Fibroblast of lung (primary cell): Measurements from ENCODE around the gene SOX15. TPM values are rescaled to one million over a fixed set of nuclear protein-coding genes. Genes with fewer than 3 reads are reported as not detected.

Experiments used
- DNase-seq, 2 donors: peaks; one replicate each; pipeline versions ENCODE4 v3.0.0 to v3.0.0-alpha.2; 2010; ENCODE audit warnings: low read depth in 2 of 2
- H2AFZ ChIP-seq: 2 replicates; pipeline ENCODE4 v1.5.1; 2012; ENCODE audit warnings: low read length, control low read depth, inconsistent platforms
- H3K27ac ChIP-seq: 2 replicates; pipeline ENCODE4 v1.5.1; 2011; ENCODE audit warnings: low read length, control low read depth; ENCODE audit not compliant: insufficient read depth
- H3K27me3 ChIP-seq: 2 replicates; pipeline ENCODE4 v1.5.1; 2011; ENCODE audit warnings: mild to moderate bottlenecking, low read length; ENCODE audit not compliant: control insufficient read depth, insufficient read depth
- H3K36me3 ChIP-seq: 2 replicates; pipeline ENCODE4 v1.5.1; 2011; ENCODE audit warnings: low read length; ENCODE audit not compliant: control insufficient read depth, insufficient read depth
- H3K4me1 ChIP-seq: 2 replicates; pipeline ENCODE4 v1.5.1; 2011; ENCODE audit warnings: low read length; ENCODE audit not compliant: control insufficient read depth, insufficient read depth; ENCODE audit errors: extremely low read depth
- H3K4me2 ChIP-seq: 2 replicates; pipeline ENCODE4 v1.5.1; 2011; ENCODE audit warnings: low read length, control low read depth; ENCODE audit not compliant: insufficient read depth; ENCODE audit errors: extremely low read depth
- H3K4me3 ChIP-seq, 4 experiments: fragments of 200-600 bp in 1 of 4; sonication (generic) in 1 of 4; replicated peaks in 1 of 4; 2 replicates each; pipeline ENCODE4 v1.5.1; 2011 to 2016; ENCODE audit warnings: low read length in 4 of 4, low read depth in 3 of 4, mild to moderate bottlenecking in 3 of 4, control low read depth in 2 of 4, inconsistent platforms in 1 of 4, mixed read lengths in 1 of 4; ENCODE audit not compliant: insufficient read depth in 1 of 4; ENCODE audit errors: control extremely low read depth in 1 of 4
- H3K79me2 ChIP-seq: 2 replicates; pipeline ENCODE4 v1.5.1; 2012; ENCODE audit warnings: mild to moderate bottlenecking, low read length, inconsistent platforms; ENCODE audit not compliant: control insufficient read depth, insufficient read depth
- H3K9ac ChIP-seq: 2 replicates; pipeline ENCODE4 v1.5.1; 2011; ENCODE audit warnings: mild to moderate bottlenecking, low read length, control low read depth; ENCODE audit not compliant: insufficient read depth
- H3K9me3 ChIP-seq: 2 replicates; pipeline ENCODE4 v1.5.1; 2012; ENCODE audit warnings: low read depth, low read length; ENCODE audit not compliant: control insufficient read depth, insufficient read depth
- H4K20me1 ChIP-seq: 2 replicates; pipeline ENCODE4 v1.5.1; 2011; ENCODE audit warnings: low read length; ENCODE audit not compliant: control insufficient read depth, insufficient read depth; ENCODE audit errors: extremely low read depth
- CTCF ChIP-seq, 2 donors: IDR thresholded peaks in 1 of 2; conservative IDR thresholded peaks in 1 of 2; 1 replicate in 1 of 2; 2 replicates in 1 of 2; pipeline ENCODE4 v1.5.1; 2011 to 2012; ENCODE audit warnings: low read length in 2 of 2, control low read depth in 1 of 2, inconsistent platforms in 1 of 2, low read depth in 1 of 2, mild to moderate bottlenecking in 1 of 2
- EZH2 ChIP-seq: IDR thresholded peaks from 2 replicates; pipeline ENCODE4 v1.5.1; 2012; ENCODE audit warnings: low read length, control low read depth, mild to moderate bottlenecking; ENCODE audit errors: missing control alignments
- polyA plus RNA-seq, 2 donors: library from polyadenylated mRNA; depleted of rRNA in 1 of 2; stranded (reverse) in 1 of 2; unstranded in 1 of 2; fragments of >200 nt; gene quantifications; 2 replicates each; pipeline ENCODE4 v1.2.1, GENCODE V29; 2011 to 2012; ENCODE audit warnings: missing spikeins in 1 of 2
- total RNA-seq: library from RNA; depleted of rRNA; stranded (reverse); fragments of >200 nt; gene quantifications from 2 replicates; pipeline ENCODE4 v1.2.1, GENCODE V29; 2014

SOX15 gene
- total and polyA plus RNA-seq, 2 donors (not counting 1 experiment from before 2014, with no cell fraction given) = 0.36 to 0.50 TPM

DNA sequence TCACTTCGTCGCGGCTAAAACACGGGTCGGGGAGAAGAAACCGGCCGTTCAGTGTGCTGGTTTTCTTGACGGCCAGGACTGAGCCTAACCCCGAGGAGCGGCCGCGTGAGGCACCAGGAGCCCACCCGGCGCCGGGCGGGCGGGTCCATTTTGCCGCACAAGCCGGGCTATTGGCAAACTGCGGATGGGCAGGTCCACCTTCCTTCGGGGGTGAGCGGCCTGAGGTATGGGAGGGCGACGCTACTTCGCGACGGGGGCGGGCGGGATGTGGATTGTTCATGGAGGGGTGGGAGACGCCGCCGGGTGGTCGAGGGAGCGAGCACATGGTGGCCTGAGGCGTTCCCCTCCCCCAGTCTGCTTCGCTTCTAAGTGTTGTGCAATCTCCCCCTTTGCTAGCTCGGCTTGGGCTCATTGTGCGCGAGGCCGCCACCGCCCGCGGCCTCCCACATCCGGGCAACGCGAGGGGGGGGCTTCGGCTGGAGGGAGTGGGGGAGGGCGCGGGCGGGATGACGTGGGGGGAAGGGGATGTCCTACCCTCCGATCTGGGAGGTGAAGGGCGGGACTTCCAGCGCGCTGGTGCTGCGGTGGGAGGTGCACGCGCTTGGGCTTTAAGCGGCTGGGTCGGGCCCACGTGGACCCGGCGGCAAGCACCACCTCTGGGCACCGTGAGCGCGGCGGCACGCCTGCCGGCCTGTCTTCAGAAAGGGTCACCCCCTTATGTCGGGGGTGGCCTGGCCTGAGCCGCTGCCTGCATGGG lies 16.4 kb downstream of the SOX15 start:
- Histone ChIP-seq H3K27me3 (no peaks in the 10 kb centered on the region), H2AFZ (no peak overlapping the region), H3K9ac (peak overlapping the region; percentile 100), H3K9me3 (no peaks in the 10 kb centered on the region), H4K20me1 (peaks cover 14% of the 10 kb centered on the region), H3K79me2 (peaks cover 57% of the 10 kb centered on the region), H3K4me1 (peaks cover 25% of the 10 kb centered on the region), H3K4me2 (peak overlapping the region; percentile 100), H3K4me3 (peak overlapping the region; percentile 96 to 99 (median 98)), H3K27ac (peak overlapping the region; percentile 98), H3K36me3 (peaks cover 45% of the 10 kb centered on the region)
- TF ChIP-seq EZH2 = no peak
- no peak for TF ChIP-seq CTCF (conservative IDR thresholded peaks at IDR 0.05 in 1 of 2, IDR thresholded peaks at IDR 0.05 in 1 of 2; ENCODE audit: low read depth in 1 of 2, low read length in 2 of 2)
- DNase-seq = peak; percentile 88 to 96

- Histone ChIP-seq H3K27me3 (no peaks in the 10 kb centered on the region), H3K4me3 (peak overlapping the region; percentile 76 to 99 (median 98)), H3K79me2 (peaks cover 54% of the 10 kb centered on the region), H3K4me2 (peak overlapping the region; percentile 10), H3K9me3 (no peaks in the 10 kb centered on the region), H3K36me3 (peaks cover 40% of the 10 kb centered on the region), H3K27ac (peak overlapping the region; percentile 98), H3K9ac (peak overlapping the region; percentile 100), H3K4me1 (peaks cover 21% of the 10 kb centered on the region), H4K20me1 (peaks cover 14% of the 10 kb centered on the region), H2AFZ (no peak overlapping the region)
- no peak for TF ChIP-seq EZH2
- no peak for TF ChIP-seq CTCF (conservative IDR thresholded peaks at IDR 0.05 in 1 of 2, IDR thresholded peaks at IDR 0.05 in 1 of 2; ENCODE audit: low read depth in 1 of 2, low read length in 2 of 2)
- DNase-seq = peak; percentile 99
Observed at GRCh38 chr17:7572588-7573323, 17.1 kb downstream of the SOX15 start.

DNA sequence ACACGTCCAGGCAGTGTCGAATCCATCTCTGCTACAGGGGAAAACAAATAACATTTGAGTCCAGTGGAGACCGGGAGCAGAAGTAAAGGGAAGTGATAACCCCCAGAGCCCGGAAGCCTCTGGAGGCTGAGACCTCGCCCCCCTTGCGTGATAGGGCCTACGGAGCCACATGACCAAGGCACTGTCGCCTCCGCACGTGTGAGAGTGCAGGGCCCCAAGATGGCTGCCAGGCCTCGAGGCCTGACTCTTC lies 17.6 kb downstream of the SOX15 start:
- peaks cover 35% of the 10 kb centered on the region for H3K36me3 ChIP-seq

More for the DNA sequence above, 17.6 kb downstream of the SOX15 start:
- H3K4me2 ChIP-seq = peak overlapping the region; percentile 97
- peaks cover 49% of the 10 kb centered on the region for H3K79me2 ChIP-seq
- TF ChIP-seq CTCF (conservative IDR thresholded peaks at IDR 0.05 in 1 of 2, IDR thresholded peaks at IDR 0.05 in 1 of 2; ENCODE audit: low read depth in 1 of 2, low read length in 2 of 2) (no peak), EZH2 (no peak)
- peak overlapping the region; percentile 65 for H3K9ac ChIP-seq
- H3K9me3 ChIP-seq = no peaks in the 10 kb centered on the region
- H3K27me3 ChIP-seq = no peaks in the 10 kb centered on the region
- peaks cover 20% of the 10 kb centered on the region for H3K4me1 ChIP-seq
- H4K20me1 ChIP-seq = peaks cover 14% of the 10 kb centered on the region
- peak overlapping the region; percentile 90 for H3K27ac ChIP-seq
- H3K4me3 ChIP-seq = peak overlapping the region; percentile 59 to 83 (median 70)
- no peak for DNase-seq
- peak overlapping the region; percentile 16 for H2AFZ ChIP-seq
